Neural cell (in vitro differentiated cells): ENCODE results near the gene SBK3.

Experiments used
- EP300 ChIP-seq: fragments of 450-650 bp; conservative IDR thresholded peaks from 2 replicates; pipeline ENCODE4 v1.6.1; 2014; ENCODE audit warnings: antibody characterized with exemption, mild to moderate bottlenecking, moderate library complexity; ENCODE audit not compliant: poor library complexity, severe bottlenecking
- EZH2 ChIP-seq: fragments of 200-600, 300-800 bp; shearing (Covaris generic), sonication (generic); IDR thresholded peaks from 2 replicates; pipeline ENCODE4 v1.6.1; 2014; ENCODE audit warnings: antibody characterized with exemption, low read length, borderline replicate concordance, mild to moderate bottlenecking; ENCODE audit not compliant: insufficient read depth, poor library complexity, severe bottlenecking
- POLR2AphosphoS5 ChIP-seq: IDR thresholded peaks from 2 replicates; pipeline ENCODE4 v1.6.1; 2012
- RAD21 ChIP-seq: fragments of 450-650 bp; conservative IDR thresholded peaks from 2 replicates; pipeline ENCODE4 v1.6.1; 2014; ENCODE audit warnings: antibody characterized with exemption, mild to moderate bottlenecking, moderate library complexity
- SMC3 ChIP-seq: fragments of 450-650 bp; conservative IDR thresholded peaks from 2 replicates; pipeline ENCODE4 v1.6.1; 2014; ENCODE audit warnings: antibody characterized with exemption, mild to moderate bottlenecking, moderate library complexity; ENCODE audit not compliant: poor library complexity
- TAF1 ChIP-seq: IDR thresholded peaks from 2 replicates; pipeline ENCODE4 v1.6.1; 2012; ENCODE audit warnings: low read depth
- TF ChIP-seq, protein P1 (sequence below): fragments of 450-650 bp; IDR thresholded peaks from 2 replicates; pipeline ENCODE4 v1.5.1; 2014; ENCODE audit warnings: antibody characterized with exemption, mild to moderate bottlenecking, moderate library complexity; ENCODE audit not compliant: poor library complexity, severe bottlenecking

DNA sequence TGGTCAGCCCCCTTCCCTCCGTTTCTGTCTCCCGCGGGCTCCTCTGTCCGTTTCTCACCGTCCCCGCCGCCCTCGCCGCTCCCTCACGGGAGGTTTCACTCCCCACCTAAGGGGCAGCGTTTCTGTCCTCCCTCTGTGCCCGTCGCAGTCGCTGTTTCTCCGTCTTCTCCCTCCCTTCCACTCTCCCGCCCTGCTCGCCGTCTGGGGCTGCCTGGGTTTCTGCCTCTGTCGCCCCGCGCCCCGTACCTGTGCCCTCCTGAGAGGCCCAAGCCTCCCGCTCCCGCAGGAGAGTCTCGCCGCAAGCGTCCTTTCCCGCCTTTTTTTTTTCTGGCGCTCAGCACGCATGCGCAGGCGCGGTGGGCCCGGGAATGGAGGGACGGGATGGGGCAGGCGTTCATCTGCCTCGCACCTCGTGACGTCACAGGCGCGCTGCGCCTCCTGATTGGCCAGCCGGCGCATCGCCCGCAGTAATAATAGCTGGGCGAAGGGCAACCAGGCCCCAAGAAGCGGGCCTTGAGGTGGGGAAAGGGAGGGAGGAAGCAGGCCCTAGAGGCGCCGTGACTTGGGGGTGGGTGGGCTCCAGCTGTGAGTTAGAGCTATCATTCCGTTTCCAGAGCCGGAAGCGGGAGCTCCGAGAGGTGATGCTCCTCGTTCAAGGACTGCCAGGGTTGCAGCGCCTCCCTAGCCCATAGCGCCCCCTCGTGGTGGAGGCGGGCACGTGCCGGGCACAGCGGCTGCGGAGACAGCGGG lies 41.7 kb downstream of the SBK3 start:
- TF ChIP-seq, protein P1, sequence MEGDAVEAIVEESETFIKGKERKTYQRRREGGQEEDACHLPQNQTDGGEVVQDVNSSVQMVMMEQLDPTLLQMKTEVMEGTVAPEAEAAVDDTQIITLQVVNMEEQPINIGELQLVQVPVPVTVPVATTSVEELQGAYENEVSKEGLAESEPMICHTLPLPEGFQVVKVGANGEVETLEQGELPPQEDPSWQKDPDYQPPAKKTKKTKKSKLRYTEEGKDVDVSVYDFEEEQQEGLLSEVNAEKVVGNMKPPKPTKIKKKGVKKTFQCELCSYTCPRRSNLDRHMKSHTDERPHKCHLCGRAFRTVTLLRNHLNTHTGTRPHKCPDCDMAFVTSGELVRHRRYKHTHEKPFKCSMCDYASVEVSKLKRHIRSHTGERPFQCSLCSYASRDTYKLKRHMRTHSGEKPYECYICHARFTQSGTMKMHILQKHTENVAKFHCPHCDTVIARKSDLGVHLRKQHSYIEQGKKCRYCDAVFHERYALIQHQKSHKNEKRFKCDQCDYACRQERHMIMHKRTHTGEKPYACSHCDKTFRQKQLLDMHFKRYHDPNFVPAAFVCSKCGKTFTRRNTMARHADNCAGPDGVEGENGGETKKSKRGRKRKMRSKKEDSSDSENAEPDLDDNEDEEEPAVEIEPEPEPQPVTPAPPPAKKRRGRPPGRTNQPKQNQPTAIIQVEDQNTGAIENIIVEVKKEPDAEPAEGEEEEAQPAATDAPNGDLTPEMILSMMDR = peak; percentile 89
- TF ChIP-seq SMC3 (peak; percentile 80), TAF1 (no peak), EZH2 (no peak), POLR2AphosphoS5 (peak; percentile 16), RAD21 (peak; percentile 83), EP300 (peak; percentile 22)
